Fibroblast of skin of left biceps (primary cell): ENCODE data around the gene CDK11A.
"Not testable (repeated sequence)": the region's sequence is repeated elsewhere in the genome, so short reads cannot be mapped to it uniquely, and the experiment has no call there.

Source experiments
- DNase-seq, 2 experiments: peaks; one replicate each; pipeline ENCODE4 v3.0.0-alpha.2; 2013; ENCODE audit warnings: low read depth in 2 of 2

CDK11A gene

GRCh38 chr1:1662830-1663560 is 61.2 kb downstream of the CDK11A start:
- DNase-seq = not testable (repeated sequence)

GRCh38 chr1:1662392-1662791 is 61.8 kb downstream of the CDK11A start:
- DNase-seq = peak; percentile 0 to 1

- DNase-seq = peak; percentile 94 to 95
These were observed 65.3 kb downstream of the CDK11A start, which contains the start of gene CDK11B for GRCh38 chr1:1658583-1659549. Gene CDK11B (minus strand): TSS chr1:1659004. CDS start chr1:1657485, 1,519 bp downstream.
